ENCODE results near the gene PICALM. TPM values are rescaled to one million over a fixed set of nuclear protein-coding genes. Genes with fewer than 3 reads are reported as not detected.

PICALM gene
- total and polyA plus RNA-seq, 9 of the 15 experiments (the other 6 are each of a cell fraction or from before 2014, with no cell fraction given): 41.3 to 990 (median 309) TPM

- no peak for TF ChIP-seq E2F8 (IDR thresholded peaks at IDR 0.05; ENCODE audit: low read depth, partially characterized antibody)
- no peak for TF ChIP-seq ZBTB8A (IDR thresholded peaks at IDR 0.05; ENCODE audit: partially characterized antibody)
- no peak for TF ChIP-seq ZNF511 (CRISPR knock-in tag; IDR thresholded peaks at IDR 0.05)
- TF ChIP-seq DEAF1 (CRISPR knock-in tag; IDR thresholded peaks at IDR 0.05): no peak
- peak; percentile 34 to 40 for TF ChIP-seq E2F6 (IDR thresholded peaks at IDR 0.05; ENCODE audit: borderline replicate concordance in 1 of 2, extremely low read depth in 1 of 2, insufficient read depth in 1 of 2, insufficient read length in 1 of 2, low read depth in 1 of 2, low read length in 1 of 2, poor library complexity in 1 of 2, severe bottlenecking in 1 of 2)
- no peak for TF ChIP-seq PRPF4 (IDR thresholded peaks at IDR 0.05; ENCODE audit: insufficient read depth, low read depth, low read length, poor library complexity, severe bottlenecking)
- no peak for TF ChIP-seq ARID2 (IDR thresholded peaks at IDR 0.05)
- no peak for TF ChIP-seq PTTG1 (tag; IDR thresholded peaks at IDR 0.05; ENCODE audit: low read depth)
- TF ChIP-seq KAT8 (IDR thresholded peaks at IDR 0.05; ENCODE audit: low read depth): no peak
- no peak for TF ChIP-seq ZBTB5 (IDR thresholded peaks at IDR 0.05)
- TF ChIP-seq ILK (tag; IDR thresholded peaks at IDR 0.05; ENCODE audit: borderline replicate concordance, low read depth): no peak
- no peak for TF ChIP-seq BDP1 (IDR thresholded peaks at IDR 0.05; ENCODE audit: insufficient read depth, insufficient read length)
- peak; percentile 78 for TF ChIP-seq POLR2A (conservative IDR thresholded peaks at IDR 0.05)
- no peak for TF ChIP-seq KAT2B (IDR thresholded peaks at IDR 0.05; ENCODE audit: low read depth, low read length)
- TF ChIP-seq NR2F6 (CRISPR knock-in tag; IDR thresholded peaks at IDR 0.05): no peak
- no peak for TF ChIP-seq ZNF780A (CRISPR knock-in tag; IDR thresholded peaks at IDR 0.05)
- TF ChIP-seq ZNF830 (CRISPR knock-in tag; IDR thresholded peaks at IDR 0.05): no peak
- TF ChIP-seq KDM4B (IDR thresholded peaks at IDR 0.05; ENCODE audit: borderline replicate concordance in 2 of 2, low read depth in 1 of 2): no peak
- TF ChIP-seq NCOA1 (IDR thresholded peaks at IDR 0.05; ENCODE audit: low read depth): no peak
- no peak for TF ChIP-seq HEY1 (CRISPR knock-in tag; IDR thresholded peaks at IDR 0.05; ENCODE audit: borderline replicate concordance)
These were observed 40.2 kb upstream of the PICALM start (continued) for GRCh38 chr11:86108890-86109638.

Measured in K562 (cell line).